T-helper 1 cell treated with Interleukin-12 subunit alpha and Interleukin-12 subunit beta and Interleukin-4 antibody, amounts not matched to agents 30 μg/mL and 1 μg/mL, for 36 hours (primary cell): ENCODE measurements around the gene CADPS2.

Source experiments
- H3K27ac Mint-ChIP-seq: one replicate; pipeline ENCODE4 v1.8.0; 2021; ENCODE audit warnings: mild to moderate bottlenecking, mixed read lengths
- H3K27me3 Mint-ChIP-seq: one replicate; pipeline ENCODE4 v1.8.0; 2021; ENCODE audit warnings: low read depth, mixed read lengths
- H3K36me3 Mint-ChIP-seq: one replicate; pipeline ENCODE4 v1.8.0; 2021; ENCODE audit warnings: low read depth, mixed read lengths
- H3K4me1 Mint-ChIP-seq: one replicate; pipeline ENCODE4 v1.8.0; 2021; ENCODE audit warnings: low read depth, mixed read lengths
- H3K4me3 Mint-ChIP-seq: one replicate; pipeline ENCODE4 v1.8.0; 2021; ENCODE audit warnings: mild to moderate bottlenecking, moderate library complexity, mixed read lengths
- H3K9me3 Mint-ChIP-seq: one replicate; pipeline ENCODE4 v1.8.0; 2021; ENCODE audit warnings: mixed read lengths

The CADPS2 gene

GRCh38 chr7:122380992-122381391, 505.3 kb downstream of the CADPS2 start:
- Mint-ChIP-seq H3K27ac (no peak overlapping the region), H3K4me1 (no peaks in the 10 kb centered on the region), H3K27me3 (no peaks in the 10 kb centered on the region)

DNA sequence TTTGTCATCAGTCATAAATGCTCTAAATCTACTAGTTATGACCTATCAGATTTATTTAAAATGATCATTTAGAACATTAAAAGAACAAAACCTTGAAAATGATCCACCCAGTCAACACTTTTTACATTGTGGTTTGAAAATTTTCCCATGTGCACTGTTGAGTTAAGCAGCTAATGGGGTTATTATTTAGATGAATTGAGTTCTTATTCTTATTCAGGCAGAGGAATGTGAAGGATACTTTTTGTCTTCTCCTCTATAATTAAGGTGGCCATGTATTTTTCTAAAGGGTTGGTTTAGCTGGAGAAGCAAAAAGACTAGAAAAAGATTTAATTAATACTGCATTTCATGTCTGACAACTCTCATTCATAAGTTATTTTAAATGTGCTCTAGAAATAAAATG, 506.8 kb downstream of the CADPS2 start:
- no peak overlapping the region for H3K4me3 Mint-ChIP-seq
- H3K4me1 Mint-ChIP-seq = no peaks in the 10 kb centered on the region
- no peaks in the 10 kb centered on the region for H3K36me3 Mint-ChIP-seq
- no peaks in the 10 kb centered on the region for H3K27me3 Mint-ChIP-seq
- H3K27ac Mint-ChIP-seq = no peak overlapping the region
- H3K9me3 Mint-ChIP-seq = no peaks in the 10 kb centered on the region

More at GRCh38 chr7:122380992-122381391, 505.3 kb downstream of the CADPS2 start:
- no peaks in the 10 kb centered on the region for H3K36me3 Mint-ChIP-seq
- no peak overlapping the region for H3K4me3 Mint-ChIP-seq
- H3K9me3 Mint-ChIP-seq = no peaks in the 10 kb centered on the region

DNA sequence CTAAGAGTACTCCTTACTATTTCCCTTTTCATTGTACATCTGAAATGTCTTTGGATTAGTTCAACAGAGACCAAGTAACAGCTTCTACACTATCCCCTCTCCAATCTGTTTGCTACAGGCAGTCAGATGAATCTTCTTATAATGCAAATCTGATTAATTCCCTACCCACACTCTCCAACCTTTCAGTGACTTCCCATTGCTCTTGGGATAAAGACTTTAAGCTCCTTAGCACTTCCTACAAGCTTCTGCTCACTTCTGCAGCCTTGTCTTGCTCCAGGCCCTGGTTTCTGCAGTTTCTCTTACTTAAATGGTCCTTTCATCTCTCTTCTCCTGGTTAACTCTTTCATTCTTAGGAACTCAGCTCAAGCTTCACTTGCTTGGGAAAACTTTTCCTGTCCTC, 516.5 kb downstream of the CADPS2 start:
- Mint-ChIP-seq H3K4me3 (no peak overlapping the region), H3K27me3 (no peaks in the 10 kb centered on the region), H3K36me3 (no peaks in the 10 kb centered on the region), H3K9me3 (no peaks in the 10 kb centered on the region), H3K27ac (no peak overlapping the region), H3K4me1 (no peaks in the 10 kb centered on the region)

- Mint-ChIP-seq H3K36me3 (no peaks in the 10 kb centered on the region), H3K27me3 (no peaks in the 10 kb centered on the region), H3K9me3 (no peaks in the 10 kb centered on the region), H3K27ac (no peak overlapping the region), H3K4me3 (no peak overlapping the region), H3K4me1 (no peaks in the 10 kb centered on the region)
Observed at GRCh38 chr7:122364761-122365280, 521.4 kb downstream of the CADPS2 start.

DNA sequence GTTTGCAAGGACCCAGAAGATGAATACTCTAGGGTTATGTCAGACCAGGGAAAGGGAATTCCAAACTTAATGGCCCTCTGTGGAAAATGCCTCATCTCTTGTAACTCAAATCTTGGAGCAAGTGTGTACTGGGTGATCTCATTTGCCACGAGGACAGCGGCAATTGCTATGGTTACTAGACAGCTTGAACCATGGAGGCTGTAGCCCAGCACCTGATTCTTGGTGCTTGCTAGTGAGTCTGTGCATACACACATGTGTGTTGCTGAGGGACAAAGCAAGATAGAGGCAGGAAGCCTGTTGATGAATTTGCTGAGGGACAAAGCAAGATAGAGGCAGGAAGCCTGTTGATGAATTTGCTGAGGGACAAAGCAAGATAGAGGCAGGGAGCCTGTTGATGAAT, 523.1 kb downstream of the CADPS2 start:
- Mint-ChIP-seq H3K4me3 (no peak overlapping the region), H3K36me3 (no peaks in the 10 kb centered on the region), H3K27ac (no peak overlapping the region), H3K27me3 (no peaks in the 10 kb centered on the region), H3K4me1 (no peaks in the 10 kb centered on the region), H3K9me3 (no peaks in the 10 kb centered on the region)

GRCh38 chr7:122362473-122362872, 523.8 kb downstream of the CADPS2 start:
- Mint-ChIP-seq H3K9me3 (no peaks in the 10 kb centered on the region), H3K36me3 (no peaks in the 10 kb centered on the region), H3K4me1 (no peaks in the 10 kb centered on the region), H3K4me3 (no peak overlapping the region), H3K27me3 (no peaks in the 10 kb centered on the region), H3K27ac (no peak overlapping the region)

DNA sequence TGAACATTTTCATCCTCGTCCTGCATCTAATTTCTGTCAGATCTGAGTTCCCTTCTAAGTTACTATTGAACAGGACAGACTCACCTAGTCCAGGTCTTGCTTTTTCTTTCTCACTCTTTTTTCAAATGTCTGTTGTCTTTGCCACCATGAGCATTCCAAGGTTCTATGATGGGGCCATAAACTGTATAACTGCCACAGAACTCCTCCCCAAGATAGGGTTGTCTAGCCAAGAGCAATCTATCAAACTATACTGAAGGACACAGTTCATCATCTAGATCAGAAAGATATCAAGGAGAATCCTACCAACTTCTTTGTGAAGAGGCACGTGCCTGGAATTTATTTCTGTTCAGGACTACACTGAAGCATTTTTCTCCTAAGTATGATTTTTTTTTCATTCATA, 531.6 kb downstream of the CADPS2 start:
- Mint-ChIP-seq H3K4me3 (no peak overlapping the region), H3K27me3 (no peaks in the 10 kb centered on the region), H3K27ac (no peak overlapping the region), H3K36me3 (no peaks in the 10 kb centered on the region), H3K4me1 (no peaks in the 10 kb centered on the region), H3K9me3 (no peaks in the 10 kb centered on the region)

DNA sequence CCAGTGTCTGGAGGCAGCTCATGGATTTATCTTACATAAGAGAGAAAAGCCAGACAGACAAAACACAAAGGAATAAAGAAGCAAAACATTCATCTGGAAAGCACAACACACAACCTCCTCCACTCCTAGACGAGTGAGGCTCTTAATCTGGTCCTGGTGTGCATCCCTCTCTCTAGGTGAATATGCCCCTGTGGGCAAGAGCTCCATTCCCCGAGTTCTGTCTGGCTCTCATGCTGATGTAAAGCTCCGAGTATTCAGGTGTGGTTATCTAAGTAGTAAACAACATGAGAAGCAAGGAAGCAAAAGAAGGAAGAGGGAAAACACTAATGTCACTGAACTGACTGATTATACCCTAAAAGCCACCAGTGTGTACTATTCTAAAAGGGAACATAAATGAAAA, 533.8 kb downstream of the CADPS2 start:
- H3K9me3 Mint-ChIP-seq = no peaks in the 10 kb centered on the region
- H3K4me1 Mint-ChIP-seq = no peaks in the 10 kb centered on the region
- H3K27ac Mint-ChIP-seq = no peak overlapping the region
- H3K36me3 Mint-ChIP-seq = no peaks in the 10 kb centered on the region
- no peaks in the 10 kb centered on the region for H3K27me3 Mint-ChIP-seq
- H3K4me3 Mint-ChIP-seq = no peak overlapping the region

- Mint-ChIP-seq H3K36me3 (no peaks in the 10 kb centered on the region), H3K27me3 (no peaks in the 10 kb centered on the region), H3K27ac (no peak overlapping the region), H3K4me1 (no peaks in the 10 kb centered on the region), H3K4me3 (no peak overlapping the region), H3K9me3 (no peaks in the 10 kb centered on the region)
Observed at GRCh38 chr7:122350701-122351100, 535.6 kb downstream of the CADPS2 start.

GRCh38 chr7:122344303-122344620, 542.0 kb downstream of the CADPS2 start:
- no peaks in the 10 kb centered on the region for H3K9me3 Mint-ChIP-seq
- no peaks in the 10 kb centered on the region for H3K27me3 Mint-ChIP-seq
- no peak overlapping the region for H3K4me3 Mint-ChIP-seq
- H3K36me3 Mint-ChIP-seq = no peaks in the 10 kb centered on the region
- no peaks in the 10 kb centered on the region for H3K4me1 Mint-ChIP-seq
- no peak overlapping the region for H3K27ac Mint-ChIP-seq

DNA sequence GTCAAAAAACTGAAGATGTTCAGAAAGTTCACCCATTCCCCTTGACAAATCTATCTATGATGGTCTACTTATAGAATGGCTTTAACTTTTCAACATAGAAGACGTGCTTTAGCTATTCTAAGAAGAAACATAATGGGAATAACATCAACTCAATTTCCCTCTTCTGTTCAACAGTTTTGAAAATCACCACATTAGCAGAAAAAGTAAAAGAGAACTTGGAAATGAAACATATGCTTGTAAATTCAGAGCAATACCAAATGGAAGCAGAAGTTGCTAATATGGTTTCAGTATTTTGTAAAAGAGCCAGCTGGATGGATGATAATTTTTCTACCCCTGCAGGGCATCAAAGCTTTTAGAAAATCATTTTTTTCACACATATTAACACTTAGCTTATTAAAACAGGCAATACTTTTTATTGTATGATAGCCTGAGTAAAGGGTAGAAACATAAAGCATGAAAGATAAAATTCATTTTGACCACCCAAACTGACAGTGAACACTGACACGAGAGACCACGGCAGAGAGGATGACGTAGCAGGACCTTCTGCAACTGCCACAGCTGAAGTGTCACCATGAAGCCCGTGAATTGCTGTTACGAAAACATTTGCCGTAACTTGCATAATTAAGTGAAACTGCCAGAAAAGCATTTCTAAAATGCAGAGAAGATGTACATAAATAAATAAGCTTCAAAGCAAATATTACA, 542.5 kb downstream of the CADPS2 start:
- Mint-ChIP-seq H3K9me3 (no peaks in the 10 kb centered on the region), H3K27ac (no peak overlapping the region)

DNA sequence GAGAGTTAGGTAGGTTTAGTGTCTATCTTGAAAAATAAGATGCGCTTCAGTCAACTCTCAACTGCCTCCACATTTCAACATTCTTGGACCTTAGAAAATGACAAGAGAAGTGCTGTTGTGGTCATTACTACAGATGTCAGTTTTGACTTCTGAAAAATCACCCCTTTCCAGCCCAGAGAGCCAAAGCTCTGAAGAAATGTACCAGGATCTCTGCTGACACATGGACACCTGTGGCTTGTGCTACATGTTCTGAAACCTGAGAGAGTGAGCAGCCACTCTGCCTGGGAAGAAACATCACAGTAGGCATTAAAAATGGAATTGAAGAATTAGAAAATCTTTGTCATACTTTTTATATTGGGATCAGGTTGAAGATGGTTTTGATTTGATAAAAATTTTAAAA, 545.8 kb downstream of the CADPS2 start:
- no peak overlapping the region for H3K27ac Mint-ChIP-seq
- no peak overlapping the region for H3K4me3 Mint-ChIP-seq
- no peaks in the 10 kb centered on the region for H3K4me1 Mint-ChIP-seq
- H3K9me3 Mint-ChIP-seq = no peaks in the 10 kb centered on the region
- no peaks in the 10 kb centered on the region for H3K27me3 Mint-ChIP-seq
- no peaks in the 10 kb centered on the region for H3K36me3 Mint-ChIP-seq

More for the DNA sequence above, 542.5 kb downstream of the CADPS2 start:
- no peaks in the 10 kb centered on the region for H3K4me1 Mint-ChIP-seq
- H3K27me3 Mint-ChIP-seq = no peaks in the 10 kb centered on the region
- no peaks in the 10 kb centered on the region for H3K36me3 Mint-ChIP-seq
- H3K4me3 Mint-ChIP-seq = no peak overlapping the region

DNA sequence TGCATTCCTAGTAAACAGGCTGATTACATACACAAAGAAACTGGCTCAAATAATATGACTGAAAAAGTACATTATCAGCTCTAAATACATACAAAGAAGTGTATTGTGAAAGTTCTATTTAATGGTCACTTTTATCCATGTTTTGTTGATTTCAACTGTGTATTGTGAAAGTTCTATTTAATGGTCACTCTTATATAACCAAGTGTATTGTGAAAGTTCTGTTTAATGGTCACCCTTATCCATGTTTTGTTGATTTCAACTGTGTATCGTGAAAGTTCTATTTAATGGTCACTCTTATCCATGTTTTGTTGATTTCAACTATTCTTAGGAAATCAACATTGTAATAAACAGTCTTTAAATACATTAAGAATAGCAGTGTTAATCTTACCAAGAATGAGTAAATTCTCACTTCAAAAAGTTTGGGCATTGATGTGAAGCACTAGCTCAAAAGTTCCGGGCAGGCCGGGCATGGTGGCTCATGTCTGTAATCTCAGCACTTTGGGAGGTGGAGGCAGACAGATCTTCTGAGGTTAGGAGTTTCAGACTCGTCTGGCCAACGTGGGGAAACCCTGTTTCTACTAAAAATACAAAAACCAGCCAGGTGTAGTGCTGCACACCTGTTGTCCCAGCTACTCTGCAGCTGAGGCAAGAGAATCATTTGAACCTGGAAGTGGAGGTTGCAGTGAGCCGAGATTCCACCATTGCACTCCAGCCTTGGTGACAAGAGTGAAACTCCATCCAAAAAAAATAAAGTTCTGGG, 546.9 kb downstream of the CADPS2 start:
- Mint-ChIP-seq H3K27me3 (no peaks in the 10 kb centered on the region), H3K36me3 (no peaks in the 10 kb centered on the region), H3K4me3 (no peak overlapping the region), H3K4me1 (no peaks in the 10 kb centered on the region), H3K27ac (no peak overlapping the region), H3K9me3 (no peaks in the 10 kb centered on the region)

GRCh38 chr7:122337011-122337410, 549.2 kb downstream of the CADPS2 start:
- Mint-ChIP-seq H3K4me3 (no peak overlapping the region), H3K9me3 (no peaks in the 10 kb centered on the region), H3K27me3 (no peaks in the 10 kb centered on the region), H3K4me1 (no peaks in the 10 kb centered on the region), H3K27ac (no peak overlapping the region), H3K36me3 (no peaks in the 10 kb centered on the region)

- Mint-ChIP-seq H3K4me3 (no peak overlapping the region), H3K4me1 (no peaks in the 10 kb centered on the region), H3K9me3 (no peaks in the 10 kb centered on the region), H3K36me3 (no peaks in the 10 kb centered on the region), H3K27ac (no peak overlapping the region), H3K27me3 (no peaks in the 10 kb centered on the region)
Observed at GRCh38 chr7:122329145-122329802, 557.0 kb downstream of the CADPS2 start.
